GM19467 (cell line): Measurements from ENCODE around the gene TTLL10.
"Not testable (repeated sequence)": the region's sequence is repeated elsewhere in the genome, so short reads cannot be mapped to it uniquely, and the experiment has no call there.

Experiments used
- ATAC-seq: cut with Tn5 transposase; IDR thresholded peaks from one replicate; pipeline ENCODE4 v1.9.1; 2021; ENCODE audit warnings: mild to moderate bottlenecking, moderate library complexity; ENCODE audit not compliant: unreplicated experiment

TTLL10 gene

GRCh38 chr1:1141244-1141910 lies 32.3 kb upstream of the TTLL10 start:
- ATAC-seq, result no peak

DNA sequence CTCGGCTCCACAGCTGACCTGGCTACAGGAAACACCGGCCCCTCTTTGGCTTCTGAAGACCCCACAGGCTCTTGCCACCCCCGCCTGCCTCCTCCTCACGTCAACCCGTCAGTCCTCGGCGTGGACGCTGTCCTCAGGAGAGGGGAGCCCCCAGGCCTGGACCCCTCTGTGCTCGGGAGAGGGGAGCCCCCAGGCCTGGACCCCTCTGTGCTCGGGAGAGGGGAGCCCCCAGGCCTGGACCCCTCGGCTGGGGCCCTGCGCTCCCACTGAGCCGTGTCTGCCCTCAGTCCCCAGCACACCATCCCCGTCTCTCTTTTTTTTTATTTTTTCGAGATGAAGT lies 31.8 kb upstream of the TTLL10 start:
- no peak for ATAC-seq

GRCh38 chr1:1142352-1142751 lies 31.3 kb upstream of the TTLL10 start:
- ATAC-seq, result not testable (repeated sequence)

- no peak for ATAC-seq
Observed at GRCh38 chr1:1142844-1143243, 30.8 kb upstream of the TTLL10 start.

GRCh38 chr1:1143636-1144035 lies 30.0 kb upstream of the TTLL10 start:
- ATAC-seq, result no peak

DNA sequence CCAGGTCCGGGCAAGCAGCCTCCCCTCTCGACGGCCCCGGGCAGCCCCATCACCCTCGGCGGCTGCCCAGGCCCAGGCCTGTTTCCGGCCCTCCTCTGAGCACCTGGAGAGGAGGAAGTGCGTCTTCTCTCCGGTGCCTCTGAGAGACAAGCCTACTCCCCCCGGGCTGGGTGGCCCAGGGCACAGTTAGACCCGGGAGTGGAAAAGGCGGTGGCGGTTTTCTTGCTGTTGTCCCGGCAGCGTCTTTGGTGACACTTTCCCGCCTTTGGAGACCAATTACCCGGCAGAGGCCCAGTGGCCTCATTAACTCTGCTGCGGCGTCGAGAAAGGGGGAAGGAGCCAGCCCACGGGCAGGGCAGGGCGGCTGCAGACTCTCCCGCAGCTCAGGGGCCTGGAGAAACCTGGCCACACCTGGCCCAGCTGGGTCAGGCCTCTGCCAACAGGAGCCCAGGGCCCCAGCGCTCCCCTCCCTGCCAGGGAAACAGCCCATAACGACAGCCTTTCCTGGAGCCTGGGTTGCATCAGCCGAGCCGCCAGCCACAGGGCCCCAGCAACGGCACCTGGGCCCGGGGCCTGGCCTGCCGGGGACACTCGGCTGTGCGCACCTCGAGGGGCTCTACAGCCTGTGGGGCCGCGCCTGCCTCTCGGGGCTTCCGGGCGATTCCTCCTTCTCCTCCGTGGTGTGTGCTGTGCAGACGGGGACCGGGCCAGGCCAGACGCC lies 29.4 kb upstream of the TTLL10 start:
- no peak for ATAC-seq

- no peak for ATAC-seq
Observed at GRCh38 chr1:1144843-1145546, 28.7 kb upstream of the TTLL10 start.

GRCh38 chr1:1145547-1145914 lies 28.1 kb upstream of the TTLL10 start:
- ATAC-seq, result no peak

DNA sequence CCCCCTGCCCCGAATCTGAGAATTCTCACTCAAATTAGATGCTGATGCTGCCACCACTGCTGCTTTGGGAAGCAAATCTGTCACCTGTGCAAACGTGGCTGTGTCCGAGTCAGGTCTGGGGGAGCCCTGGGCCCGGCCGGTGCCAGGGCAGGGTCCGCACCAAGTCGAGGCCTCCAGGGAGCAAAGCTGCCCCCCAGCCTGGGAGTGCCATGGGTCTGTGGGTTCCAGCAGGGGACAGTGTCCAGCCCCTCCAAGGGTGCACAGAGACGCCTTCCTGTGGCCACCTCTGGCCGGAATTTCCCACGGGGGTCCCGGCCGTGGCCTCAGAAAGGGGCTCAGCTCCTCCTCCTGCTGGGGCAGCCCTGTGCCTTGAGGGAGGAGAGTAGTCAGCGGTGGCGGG lies 27.7 kb upstream of the TTLL10 start:
- ATAC-seq, result no peak

- no peak for ATAC-seq
Observed at GRCh38 chr1:1146596-1146995, 27.1 kb upstream of the TTLL10 start.

- ATAC-seq, result no peak
Observed at GRCh38 chr1:1148061-1148460, 25.6 kb upstream of the TTLL10 start.

GRCh38 chr1:1148569-1148968 lies 25.1 kb upstream of the TTLL10 start:
- ATAC-seq, result no peak

DNA sequence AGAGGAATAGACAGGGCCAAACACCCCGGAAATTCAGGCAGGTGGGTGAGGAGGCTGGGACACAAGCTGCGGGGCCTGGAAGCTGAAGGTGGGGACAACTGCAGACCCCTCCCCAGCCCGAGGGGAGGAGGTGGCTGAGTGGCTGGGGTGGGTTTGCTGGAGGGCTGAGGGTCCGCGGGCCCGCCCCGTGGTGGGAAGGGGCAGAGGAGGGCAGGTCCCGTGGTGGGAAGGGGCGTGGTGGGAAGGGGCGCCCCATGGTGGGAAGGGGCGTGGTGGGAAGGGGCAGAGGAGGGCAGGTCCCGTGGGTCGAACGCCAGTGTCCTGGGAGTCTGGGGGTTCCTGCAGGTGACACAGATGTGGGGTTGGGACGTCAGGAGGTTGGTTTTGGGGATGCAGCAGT lies 24.3 kb upstream of the TTLL10 start:
- no peak for ATAC-seq

GRCh38 chr1:1150100-1150499 lies 23.6 kb upstream of the TTLL10 start:
- ATAC-seq, result no peak

- no peak for ATAC-seq
Observed at GRCh38 chr1:1151306-1151705, 22.4 kb upstream of the TTLL10 start.

GRCh38 chr1:1152431-1152830 lies 21.2 kb upstream of the TTLL10 start:
- not testable (repeated sequence) for ATAC-seq

DNA sequence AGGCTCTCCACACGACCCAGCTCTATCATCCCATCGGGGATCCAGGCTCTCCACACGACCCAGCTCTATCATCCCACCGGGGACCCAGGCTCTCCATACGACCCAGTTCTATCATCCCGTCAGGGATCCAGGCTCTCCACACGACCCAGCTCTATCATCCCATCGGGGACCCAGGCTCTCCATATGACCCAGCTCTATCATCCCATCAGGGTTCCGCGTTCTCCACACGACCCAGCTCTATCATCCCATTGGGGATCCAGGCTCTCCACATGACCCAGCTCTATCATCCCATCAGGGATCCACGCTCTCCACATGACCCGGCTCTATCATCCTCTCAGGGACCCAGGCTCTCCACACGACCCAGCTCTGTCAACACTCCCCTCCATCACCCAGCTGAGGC lies 20.5 kb upstream of the TTLL10 start:
- ATAC-seq, result not testable (repeated sequence)

DNA sequence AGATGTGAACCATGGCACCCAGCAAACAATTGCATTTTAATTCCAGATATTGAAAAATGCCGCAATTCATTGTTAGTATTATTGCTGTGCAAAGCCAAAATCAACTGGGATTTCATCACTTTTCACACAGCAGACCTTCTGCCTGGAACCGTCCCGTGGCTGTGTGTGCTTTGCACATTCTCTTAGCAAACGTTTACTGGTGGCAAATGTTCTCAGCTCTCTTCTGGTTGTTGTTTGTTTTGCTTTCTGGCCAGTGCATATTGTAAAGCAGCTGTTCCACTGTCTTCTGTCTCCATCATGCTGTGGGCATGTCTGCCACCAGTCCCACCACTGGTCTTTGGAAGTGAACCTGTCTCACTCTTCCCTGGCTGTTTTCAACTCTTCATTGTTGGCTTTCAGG lies 19.8 kb upstream of the TTLL10 start:
- ATAC-seq, result no peak

GRCh38 chr1:1155258-1155657 lies 18.4 kb upstream of the TTLL10 start:
- ATAC-seq, result no peak

GRCh38 chr1:1156140-1157032 lies 17.3 kb upstream of the TTLL10 start:
- no peak for ATAC-seq

GRCh38 chr1:1157033-1157365 lies 16.7 kb upstream of the TTLL10 start:
- no peak for ATAC-seq
